HG03520 (cell line): ENCODE measurements around the gene MESD.

Experiments
- ATAC-seq: cut with Tn5 transposase; IDR thresholded peaks from one replicate; pipeline ENCODE4 v1.9.1; 2021; ENCODE audit warnings: mild to moderate bottlenecking, moderate library complexity; ENCODE audit not compliant: unreplicated experiment

The MESD gene

GRCh38 chr15:80912673-80913072 is 76.9 kb downstream of the MESD start:
- no peak for ATAC-seq

- ATAC-seq = no peak
Measured at GRCh38 chr15:80911821-80912220, 77.8 kb downstream of the MESD start.

- no peak for ATAC-seq
Measured at GRCh38 chr15:80906159-80906766, 83.4 kb downstream of the MESD start.

- ATAC-seq = no peak
Measured at GRCh38 chr15:80904998-80905397, 84.6 kb downstream of the MESD start.

- ATAC-seq = no peak
Measured at GRCh38 chr15:80902298-80902801, 87.3 kb downstream of the MESD start.

- no peak for ATAC-seq
Measured at GRCh38 chr15:80898040-80898439, 91.6 kb downstream of the MESD start.
